Endothelial cell of umbilical vein (primary cell): ENCODE data around the gene CHKB. TPM values are rescaled to one million over a fixed set of nuclear protein-coding genes. Genes with fewer than 3 reads are reported as not detected.

ENCODE experiments used
- BruUV-seq: library from RNA; stranded (reverse); fragments of 400-500 nt; replicated peaks from 2 replicates; lab custom pipeline; 2021; lab: Mats Ljungman, UMichigan
- CTCF ChIA-PET: fragments of 300-600, 350-600 bp; sonication (Branson Sonifier 250); formaldehyde crosslinking; loops from one replicate; lab custom pipeline; 2021; ENCODE audit warnings: antibody characterized with exemption, inconsistent platforms; lab: Charles Lee
- POLR2A ChIA-PET: fragments of 300-600, 350-600 bp; sonication (Branson Sonifier 250); formaldehyde crosslinking; loops from one replicate; lab custom pipeline; 2021; ENCODE audit warnings: antibody characterized with exemption, inconsistent platforms; lab: Charles Lee
- DNase-seq: peaks from one replicate; pipeline ENCODE4 v3.0.0-alpha.2; 2011; ENCODE audit warnings: low read depth, low spot score
- FAIRE-seq: peaks from 2 replicates; lab custom pipeline; 2011; peaks lifted over from hg19 to GRCh38; lab: Jason Lieb, UNC
- H2AFZ ChIP-seq: 2 replicates; pipeline ENCODE4 v1.6.0; 2012; ENCODE audit warnings: low read depth, low read length, control low read depth, inconsistent platforms
- H3K27ac ChIP-seq: 2 replicates; pipeline ENCODE4 v1.5.1; 2011; ENCODE audit warnings: low read depth, mild to moderate bottlenecking, control low read depth, low read length, moderate library complexity; ENCODE audit not compliant: insufficient read depth
- H3K27me3 ChIP-seq, 2 experiments: 2 replicates each; pipeline versions ENCODE4 v1.6.0 to v1.6.1; 2011; ENCODE audit warnings: low read length in 2 of 2, mixed read lengths in 1 of 2; ENCODE audit not compliant: control insufficient read depth in 2 of 2, insufficient read depth in 2 of 2
- H3K36me3 ChIP-seq, 2 experiments: 2 replicates in 1 of 2; 3 replicates in 1 of 2; pipeline ENCODE4 v1.5.1; 2011; ENCODE audit warnings: low read length in 2 of 2, mild to moderate bottlenecking in 1 of 2, moderate library complexity in 1 of 2; ENCODE audit not compliant: control insufficient read depth in 2 of 2, insufficient read depth in 2 of 2; ENCODE audit errors: extremely low read depth in 1 of 2
- H3K4me1 ChIP-seq: 3 replicates; pipeline ENCODE4 v1.5.1; 2011; ENCODE audit warnings: mild to moderate bottlenecking, low read length; ENCODE audit not compliant: control insufficient read depth, insufficient read depth; ENCODE audit errors: extremely low read depth
- H3K4me2 ChIP-seq: 2 replicates; pipeline ENCODE4 v1.6.1; 2011; ENCODE audit warnings: low read length, control low read depth, mixed read lengths; ENCODE audit not compliant: insufficient read depth
- H3K4me3 ChIP-seq, 3 experiments: fragments of 200-600 bp in 1 of 3; sonication (generic), shearing (Covaris generic) in 1 of 3; replicated peaks in 1 of 3; 2 replicates each; pipeline ENCODE4 v1.5.1; 2011 to 2016; ENCODE audit warnings: control low read depth in 3 of 3, low read length in 3 of 3, mild to moderate bottlenecking in 2 of 3, inconsistent platforms in 1 of 3, low read depth in 1 of 3, moderate library complexity in 1 of 3; ENCODE audit not compliant: insufficient read depth in 1 of 3
- H3K79me2 ChIP-seq: 2 replicates; pipeline ENCODE4 v1.6.0; 2012; ENCODE audit warnings: low read length, inconsistent platforms; ENCODE audit not compliant: control insufficient read depth, insufficient read depth
- H3K9ac ChIP-seq: replicated peaks from 2 replicates; pipeline ENCODE3; 2011; ENCODE audit warnings: low read length, control low read depth; ENCODE audit not compliant: insufficient read depth; ENCODE audit errors: extremely low read depth
- H3K9me1 ChIP-seq: replicated peaks from 3 replicates; pipeline ENCODE4 v1.6.0; 2011; ENCODE audit warnings: mild to moderate bottlenecking, low read length; ENCODE audit not compliant: control insufficient read depth, insufficient read depth; ENCODE audit errors: extremely low read depth
- H3K9me3 ChIP-seq: replicated peaks from 2 replicates; pipeline ENCODE4 v1.5.1; 2012; ENCODE audit warnings: low read length, inconsistent platforms; ENCODE audit not compliant: control insufficient read depth, insufficient read depth
- H4K20me1 ChIP-seq: replicated peaks from 2 replicates; pipeline ENCODE3; 2011; ENCODE audit warnings: mild to moderate bottlenecking, low read length; ENCODE audit not compliant: control insufficient read depth, insufficient read depth; ENCODE audit errors: extremely low read depth
- EZH2 ChIP-seq: IDR thresholded peaks from 2 replicates; pipeline ENCODE4 v1.6.1; 2012; ENCODE audit warnings: borderline replicate concordance, low read depth, mild to moderate bottlenecking, moderate library complexity, low read length, inconsistent platforms; ENCODE audit not compliant: severe bottlenecking
- FOS ChIP-seq: IDR thresholded peaks from 2 replicates; pipeline ENCODE4 v1.6.1; 2011; ENCODE audit warnings: mild to moderate bottlenecking, low read length, moderate library complexity, borderline replicate concordance; ENCODE audit not compliant: insufficient read depth
- GATA2 ChIP-seq: IDR thresholded peaks from 2 replicates; pipeline ENCODE4 v1.7.0; 2011; ENCODE audit warnings: low read depth, mild to moderate bottlenecking, moderate library complexity, mixed read lengths, low read length; ENCODE audit not compliant: insufficient read length, insufficient read depth
- JUN ChIP-seq: IDR thresholded peaks from 2 replicates; pipeline ENCODE4 v1.6.1; 2011; ENCODE audit warnings: borderline replicate concordance, low read depth; ENCODE audit not compliant: insufficient read length, insufficient read depth
- MYC ChIP-seq: IDR thresholded peaks from one replicate; pipeline ENCODE4 v1.6.1; 2011; ENCODE audit warnings: mild to moderate bottlenecking, low read depth, low read length
- POLR2A ChIP-seq: IDR thresholded peaks from 2 replicates; pipeline ENCODE4 v1.6.1; 2012; ENCODE audit warnings: low read depth, mild to moderate bottlenecking, control low read depth, low read length
- POLR2AphosphoS5 ChIP-seq: IDR thresholded peaks from 2 replicates; pipeline ENCODE4 v1.6.1; 2012; ENCODE audit warnings: low read depth, mild to moderate bottlenecking, control low read depth, low read length, moderate library complexity; ENCODE audit not compliant: insufficient read depth
- dilution Hi-C: fragments of 300-500 bp; cut with MboI; formaldehyde crosslinking; loops from one replicate; pipeline ENCODE4 v1.15.0; 2019; ENCODE audit warnings: low sequenced_read_pairs; ENCODE audit not compliant: extremely low pct_ligation_motif_present
- intact Hi-C: fragments of 100-400 bp; cut with micrococcal nuclease; formaldehyde crosslinking; loops from one replicate; pipeline ENCODE4 v1.10.0; 2022
- polyA plus RNA-seq, 4 experiments: library from polyadenylated mRNA; depleted of rRNA in 3 of 4; stranded (reverse) in 3 of 4; unstranded in 1 of 4; fragments of >200 nt; gene quantifications; 2 replicates each; pipeline versions ENCODE4 v1.2.1 to v1.2.3, GENCODE V29; 2011 to 2012; ENCODE audit warnings: missing spikeins in 1 of 4
- total RNA-seq: library from RNA; stranded (reverse); gene quantifications from 2 replicates; pipeline ENCODE4 v1.2.3, GENCODE V29; 2021
- TF ChIP-seq, protein P1 (sequence below), 2 donors: IDR thresholded peaks; 1 replicate in 1 of 2; 2 replicates in 1 of 2; pipeline ENCODE4 v1.5.1; 2011; ENCODE audit warnings: low read length in 2 of 2, mild to moderate bottlenecking in 2 of 2, moderate library complexity in 2 of 2, control low read depth in 1 of 2, inconsistent platforms in 1 of 2, low read depth in 1 of 2; ENCODE audit not compliant: insufficient read depth in 1 of 2; ENCODE audit errors: extremely low read depth in 1 of 2
- TF ChIP-seq, protein P2 (sequence below): IDR thresholded peaks from 2 replicates; pipeline ENCODE4 v1.6.1; 2011; ENCODE audit not compliant: insufficient read depth, insufficient read length

CHKB gene
- total and polyA plus RNA-seq, 2 donors (not counting 3 experiments of a cell fraction or from before 2014, with no cell fraction given), result 62.4 to 70.6 TPM

DNA sequence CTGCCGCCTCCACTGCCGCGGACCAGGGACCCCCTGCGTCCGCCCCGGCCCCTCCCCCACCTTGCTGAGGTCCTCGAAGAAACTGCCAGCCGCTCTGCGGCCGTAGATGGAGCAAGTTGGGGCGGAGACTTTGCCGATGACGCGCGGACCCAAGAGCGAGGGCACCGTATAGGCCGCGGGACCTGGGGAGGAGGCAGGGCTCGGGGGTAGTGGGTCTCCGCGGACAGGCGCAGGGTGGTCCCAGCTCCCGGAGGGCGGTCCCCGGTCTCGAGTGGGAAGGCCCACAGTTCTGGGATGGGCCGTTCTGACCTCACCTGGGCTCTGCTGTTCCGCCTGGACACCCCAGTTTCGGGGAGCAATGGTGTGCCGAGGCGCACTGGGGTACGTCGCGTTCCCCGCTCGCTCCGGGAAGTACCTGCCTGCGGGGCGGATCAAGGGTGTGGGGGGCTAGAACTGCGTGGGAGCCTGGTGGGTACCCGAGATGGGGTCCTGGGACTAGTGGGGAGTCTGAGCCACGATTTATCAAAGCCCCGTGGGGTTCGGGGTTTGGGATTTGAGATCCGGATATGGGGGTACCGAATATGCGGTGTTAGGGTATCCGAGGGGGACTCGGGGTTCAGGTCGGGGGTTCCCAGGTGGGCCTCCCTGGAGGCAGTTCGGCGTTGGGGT, 51.6 kb downstream of the CHKB start:
- Histone ChIP-seq H3K36me3 (no peaks in the 10 kb centered on the region), H3K27ac (no peak overlapping the region), H3K4me3 (no peak overlapping the region), H3K27me3 (peaks cover 3 to 13% of the 10 kb centered on the region in 2 experiments), H3K9me3 (no peaks in the 10 kb centered on the region), H3K4me2 (peak overlapping the region; percentile 72), H3K4me1 (peaks cover 23% of the 10 kb centered on the region), H2AFZ (no peak overlapping the region), H3K9me1 (no peaks in the 10 kb centered on the region), H3K79me2 (no peaks in the 10 kb centered on the region), H4K20me1 (no peaks in the 10 kb centered on the region), H3K9ac (no peak overlapping the region)
- DNase-seq (peak; percentile 27), FAIRE-seq (peak; percentile 62)
- intact Hi-C loops, result no loop called here
- BruUV-seq, result no TSS peak
- dilution Hi-C loops, result no loop called here
- POLR2A ChIA-PET, result no interaction called here
- CTCF ChIA-PET, result interaction anchor here (0.5 to 1.7 kb wide), 2 partner anchors 26 to 89 kb away, joined by 3 to 10 read pairs; no protein-coding TSS in a partner anchor
- no peak for TF ChIP-seq JUN
- TF ChIP-seq, protein P1, sequence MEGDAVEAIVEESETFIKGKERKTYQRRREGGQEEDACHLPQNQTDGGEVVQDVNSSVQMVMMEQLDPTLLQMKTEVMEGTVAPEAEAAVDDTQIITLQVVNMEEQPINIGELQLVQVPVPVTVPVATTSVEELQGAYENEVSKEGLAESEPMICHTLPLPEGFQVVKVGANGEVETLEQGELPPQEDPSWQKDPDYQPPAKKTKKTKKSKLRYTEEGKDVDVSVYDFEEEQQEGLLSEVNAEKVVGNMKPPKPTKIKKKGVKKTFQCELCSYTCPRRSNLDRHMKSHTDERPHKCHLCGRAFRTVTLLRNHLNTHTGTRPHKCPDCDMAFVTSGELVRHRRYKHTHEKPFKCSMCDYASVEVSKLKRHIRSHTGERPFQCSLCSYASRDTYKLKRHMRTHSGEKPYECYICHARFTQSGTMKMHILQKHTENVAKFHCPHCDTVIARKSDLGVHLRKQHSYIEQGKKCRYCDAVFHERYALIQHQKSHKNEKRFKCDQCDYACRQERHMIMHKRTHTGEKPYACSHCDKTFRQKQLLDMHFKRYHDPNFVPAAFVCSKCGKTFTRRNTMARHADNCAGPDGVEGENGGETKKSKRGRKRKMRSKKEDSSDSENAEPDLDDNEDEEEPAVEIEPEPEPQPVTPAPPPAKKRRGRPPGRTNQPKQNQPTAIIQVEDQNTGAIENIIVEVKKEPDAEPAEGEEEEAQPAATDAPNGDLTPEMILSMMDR (IDR thresholded peaks at IDR 0.05; ENCODE audit: extremely low read depth in 1 of 2, insufficient read depth in 1 of 2, low read depth in 1 of 2, low read length in 2 of 2), result no peak
- TF ChIP-seq FOS, result no peak
- TF ChIP-seq, protein P2, sequence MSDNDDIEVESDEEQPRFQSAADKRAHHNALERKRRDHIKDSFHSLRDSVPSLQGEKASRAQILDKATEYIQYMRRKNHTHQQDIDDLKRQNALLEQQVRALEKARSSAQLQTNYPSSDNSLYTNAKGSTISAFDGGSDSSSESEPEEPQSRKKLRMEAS, result no peak
- no peak for TF ChIP-seq MYC
- TF ChIP-seq POLR2AphosphoS5, result no peak
- TF ChIP-seq GATA2, result no peak
- TF ChIP-seq POLR2A, result no peak
- TF ChIP-seq EZH2, result no peak
